ENCODE data around the gene NUTF2.
"Not testable (repeated sequence)": the region's sequence is repeated elsewhere in the genome, so short reads cannot be mapped to it uniquely, and the experiment has no call there.

Gene NUTF2

DNA sequence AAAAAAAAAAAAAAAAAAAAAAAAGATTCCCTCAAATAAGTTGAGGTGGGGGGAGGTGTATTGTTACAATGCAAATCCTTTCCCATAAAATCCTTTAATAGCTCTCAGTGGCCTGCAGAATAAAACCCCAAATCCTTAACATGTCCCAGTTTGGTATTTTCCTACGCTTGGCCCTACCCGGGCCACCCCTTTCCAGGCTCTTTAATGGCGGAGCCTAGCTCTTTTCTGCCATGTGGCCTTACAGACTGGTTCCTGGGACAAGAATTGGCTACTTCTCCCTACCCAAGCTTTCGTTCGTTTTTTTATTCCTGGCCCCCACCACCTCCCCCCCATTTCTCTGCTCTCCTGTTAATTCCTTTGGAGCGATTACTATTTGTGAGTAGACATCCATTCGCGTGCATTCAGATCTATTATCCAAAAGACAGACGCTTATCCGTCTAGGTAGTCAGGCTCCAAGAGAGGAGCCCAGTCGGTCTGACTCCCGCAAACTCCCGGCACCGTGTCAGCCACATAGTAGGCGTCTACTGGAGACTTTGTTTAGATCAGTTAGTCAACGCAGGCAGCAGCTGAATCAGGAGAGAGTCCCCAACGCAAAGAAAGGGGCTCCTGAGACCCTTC lies 5.4 kb upstream of the NUTF2 start:
- DNase-seq, result no peak

DNA sequence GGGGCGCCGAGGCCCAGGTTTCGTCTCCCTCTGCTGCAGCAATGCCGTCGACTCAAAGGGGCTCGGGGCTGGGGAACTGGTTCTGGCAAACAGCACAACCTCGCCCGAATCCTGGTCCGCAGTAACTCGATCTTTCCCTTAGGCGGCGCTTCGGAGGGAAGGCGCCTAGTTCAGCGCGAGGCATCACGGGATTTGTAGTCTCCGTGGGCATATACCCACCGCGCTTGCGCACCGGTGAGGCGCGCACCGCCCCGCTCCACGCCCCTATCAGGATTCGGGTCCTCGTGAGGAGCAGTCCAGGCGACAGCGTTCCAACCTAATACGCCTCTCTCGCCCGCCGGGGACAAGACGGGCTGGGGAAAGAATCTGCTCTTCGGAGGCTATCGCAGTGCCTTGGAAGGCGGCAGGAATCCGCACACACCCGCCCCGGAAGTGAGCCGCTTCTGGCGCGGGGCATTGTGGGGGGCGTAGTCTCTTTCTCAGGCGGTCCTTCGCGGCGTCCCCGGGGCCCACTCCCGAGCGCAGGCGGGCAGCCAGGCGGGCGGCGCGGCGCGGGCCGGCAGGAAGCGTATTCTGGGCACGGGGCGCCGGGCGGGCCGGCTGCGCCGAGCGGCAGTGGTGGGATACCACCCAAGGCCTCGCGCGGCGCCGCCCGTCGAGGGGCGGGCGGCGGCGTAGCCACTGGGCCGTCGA lies 4.8 kb upstream of the NUTF2 start, which contains the start of gene THAP11:
TSS of gene THAP11 (plus strand) at position 505 of the 693 bp plus-strand sequence. CDS start 235 bp downstream, outside the sequence.
- peak; percentile 97 for DNase-seq

DNA sequence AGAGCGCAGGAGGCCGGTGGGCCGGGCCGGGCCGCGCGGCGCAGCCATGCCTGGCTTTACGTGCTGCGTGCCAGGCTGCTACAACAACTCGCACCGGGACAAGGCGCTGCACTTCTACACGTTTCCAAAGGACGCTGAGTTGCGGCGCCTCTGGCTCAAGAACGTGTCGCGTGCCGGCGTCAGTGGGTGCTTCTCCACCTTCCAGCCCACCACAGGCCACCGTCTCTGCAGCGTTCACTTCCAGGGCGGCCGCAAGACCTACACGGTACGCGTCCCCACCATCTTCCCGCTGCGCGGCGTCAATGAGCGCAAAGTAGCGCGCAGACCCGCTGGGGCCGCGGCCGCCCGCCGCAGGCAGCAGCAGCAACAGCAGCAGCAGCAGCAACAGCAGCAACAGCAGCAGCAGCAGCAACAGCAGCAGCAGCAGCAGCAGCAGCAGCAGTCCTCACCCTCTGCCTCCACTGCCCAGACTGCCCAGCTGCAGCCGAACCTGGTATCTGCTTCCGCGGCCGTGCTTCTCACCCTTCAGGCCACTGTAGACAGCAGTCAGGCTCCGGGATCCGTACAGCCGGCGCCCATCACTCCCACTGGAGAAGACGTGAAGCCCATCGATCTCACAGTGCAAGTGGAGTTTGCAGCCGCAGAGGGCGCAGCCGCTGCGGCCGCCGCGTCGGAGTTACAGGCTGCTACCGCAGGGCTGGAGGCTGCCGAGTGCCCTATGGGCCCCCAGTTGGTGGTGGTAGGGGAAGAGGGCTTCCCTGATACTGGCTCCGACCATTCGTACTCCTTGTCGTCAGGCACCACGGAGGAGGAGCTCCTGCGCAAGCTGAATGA lies 4.0 kb upstream of the NUTF2 start:
- peak; percentile 64 for DNase-seq

DNA sequence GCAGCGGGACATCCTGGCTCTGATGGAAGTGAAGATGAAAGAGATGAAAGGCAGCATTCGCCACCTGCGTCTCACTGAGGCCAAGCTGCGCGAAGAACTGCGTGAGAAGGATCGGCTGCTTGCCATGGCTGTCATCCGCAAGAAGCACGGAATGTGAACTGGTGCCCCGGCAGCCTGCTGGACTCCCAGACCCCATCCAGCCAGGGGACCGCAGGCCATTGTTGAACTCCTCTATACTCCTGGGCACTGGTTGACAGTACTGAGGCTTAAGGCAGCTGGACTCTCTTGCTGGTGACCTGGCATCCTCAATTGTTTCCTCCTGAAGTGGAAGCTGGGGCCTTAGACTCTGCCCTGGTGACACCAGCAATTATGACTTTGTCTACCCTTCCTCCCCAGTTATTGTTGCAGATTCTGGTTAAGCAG lies 3.4 kb upstream of the NUTF2 start:
- DNase-seq, result no peak

DNA sequence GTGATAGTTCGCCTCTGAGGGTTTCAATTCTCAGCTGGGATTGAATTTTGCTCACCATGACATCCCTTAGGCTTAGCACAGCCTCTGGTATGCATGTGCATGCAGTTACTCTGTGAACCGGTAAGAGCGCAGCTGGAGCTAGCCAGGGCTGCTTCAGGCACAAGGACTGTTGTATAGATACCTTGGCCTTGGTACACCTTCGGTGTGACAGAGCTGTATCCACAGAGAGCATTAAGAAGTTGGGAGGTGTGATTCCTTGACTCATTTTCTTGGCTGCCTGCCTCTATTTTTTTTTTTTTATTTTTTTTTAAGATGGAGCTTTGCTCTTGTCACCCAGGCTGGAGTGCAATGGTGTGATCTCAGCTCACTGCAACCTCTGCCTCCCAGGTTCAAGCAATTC lies 2.2 kb upstream of the NUTF2 start:
- DNase-seq, result no peak

DNA sequence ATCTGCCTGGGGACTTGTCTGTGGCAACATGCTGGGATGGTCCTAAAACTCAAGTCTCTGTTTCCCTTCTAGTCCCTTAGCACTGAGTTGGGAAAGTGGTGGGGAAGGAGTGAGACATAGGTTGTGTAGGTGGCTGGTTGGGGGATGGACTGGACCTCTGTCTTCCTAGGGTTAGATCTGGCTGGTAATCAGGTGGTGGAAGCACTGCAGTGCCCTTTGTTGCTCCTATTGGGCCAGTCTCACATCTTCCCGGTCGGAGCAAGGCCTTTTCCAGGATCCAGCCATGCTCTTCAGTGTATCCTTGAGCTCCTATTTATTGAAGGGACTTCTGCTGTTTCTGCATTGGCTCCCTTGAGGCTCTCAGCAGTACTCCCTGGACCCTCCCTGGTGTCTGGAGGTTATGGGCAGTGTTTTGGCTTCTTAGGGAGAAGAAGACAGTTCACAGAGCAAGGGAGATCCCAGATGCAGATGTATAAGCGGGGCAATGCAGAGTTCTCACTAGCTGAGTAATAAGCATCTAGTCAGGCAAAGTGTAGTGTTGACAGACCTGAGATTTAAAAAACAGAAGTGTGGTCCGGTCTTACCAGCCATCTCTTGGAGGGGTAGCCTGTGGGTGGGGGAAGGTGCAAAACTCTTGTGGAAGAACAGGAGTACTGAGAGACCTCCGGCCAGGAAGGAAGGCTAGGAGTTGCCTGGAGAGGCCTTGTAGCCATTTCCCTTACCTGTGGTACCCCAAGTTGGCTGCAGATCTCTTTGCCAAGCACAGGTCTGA lies 1.3 kb upstream of the NUTF2 start:
- no peak for DNase-seq

DNA sequence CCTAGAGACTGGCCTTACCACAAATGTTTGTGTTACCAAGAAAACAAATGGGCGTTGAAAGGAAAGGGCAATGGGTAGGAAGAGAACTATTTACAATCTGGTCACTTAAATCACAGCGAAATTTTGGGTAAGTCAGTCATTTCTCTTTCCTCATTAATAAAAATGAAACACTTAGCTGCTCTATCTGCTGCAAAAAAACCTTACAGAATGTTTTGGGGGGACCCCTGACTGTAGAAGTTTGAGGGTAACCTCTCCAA lies 742 bp upstream of the NUTF2 start:
- DNase-seq, result no peak

DNA sequence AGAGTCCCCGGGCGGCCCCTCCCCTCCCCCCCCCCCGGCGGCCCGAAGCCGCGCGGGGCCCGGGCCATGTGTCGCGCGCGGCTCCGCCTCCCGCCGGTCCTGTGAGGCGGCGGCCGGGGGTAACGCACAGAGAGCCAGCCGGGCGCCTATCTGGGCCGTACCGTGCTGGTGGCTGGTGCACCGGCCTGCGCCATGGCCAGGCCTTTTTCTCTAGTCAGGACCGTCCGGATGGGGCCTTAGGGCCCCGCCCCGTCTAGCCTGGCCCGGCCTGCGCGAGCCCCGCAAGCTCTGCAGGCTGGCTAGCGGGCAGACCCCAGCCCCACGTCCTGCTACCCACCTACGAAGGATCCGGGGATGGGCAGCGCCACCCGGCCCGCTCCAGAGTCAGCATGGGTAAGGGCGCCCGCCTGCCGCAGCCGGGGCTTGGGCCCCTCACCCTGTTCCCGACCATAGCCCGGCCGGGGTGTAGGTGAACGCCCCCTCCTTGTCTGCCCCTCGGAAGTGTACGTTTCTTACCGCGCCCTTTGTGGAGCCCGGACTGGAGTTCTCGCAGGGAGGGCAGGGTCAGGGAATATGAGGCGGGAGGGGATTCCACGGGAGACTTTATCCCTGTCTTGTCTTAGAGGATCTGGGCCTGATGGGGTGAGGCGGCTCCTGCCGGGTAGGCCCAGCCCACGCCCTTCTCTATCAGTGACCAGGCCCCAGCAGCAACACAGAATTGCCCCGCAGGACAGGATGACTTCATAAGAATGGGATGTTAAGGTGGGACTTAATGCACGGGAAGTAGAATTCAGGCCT lies 530 bp downstream of the NUTF2 start, which contains the start of gene CENPT:
TSS of gene CENPT (minus strand) at position 630 of the 798 bp plus-strand sequence. CDS start 13,834 bp downstream, outside the sequence.
- DNase-seq, result peak; percentile 27

DNA sequence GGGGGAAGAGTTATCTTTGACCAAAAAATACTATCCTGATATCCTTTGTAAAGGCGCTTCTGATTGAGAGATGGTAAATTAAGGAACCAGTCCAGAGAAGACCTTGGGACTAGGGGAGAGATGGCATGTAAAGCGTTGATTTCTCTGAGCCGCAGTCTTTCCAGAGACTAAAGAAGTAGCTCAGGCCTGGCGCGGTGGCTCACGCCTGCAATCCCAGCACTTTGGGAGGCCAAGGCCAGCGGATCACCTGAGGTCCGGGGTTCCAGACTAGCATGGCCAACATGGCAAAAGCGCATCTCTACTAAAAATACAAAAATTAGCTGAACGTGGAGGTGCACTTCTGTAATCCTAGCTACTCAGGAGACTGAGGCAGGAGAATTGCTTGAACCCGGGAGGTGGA lies 1.4 kb downstream of the NUTF2 start:
- no peak for DNase-seq

DNA sequence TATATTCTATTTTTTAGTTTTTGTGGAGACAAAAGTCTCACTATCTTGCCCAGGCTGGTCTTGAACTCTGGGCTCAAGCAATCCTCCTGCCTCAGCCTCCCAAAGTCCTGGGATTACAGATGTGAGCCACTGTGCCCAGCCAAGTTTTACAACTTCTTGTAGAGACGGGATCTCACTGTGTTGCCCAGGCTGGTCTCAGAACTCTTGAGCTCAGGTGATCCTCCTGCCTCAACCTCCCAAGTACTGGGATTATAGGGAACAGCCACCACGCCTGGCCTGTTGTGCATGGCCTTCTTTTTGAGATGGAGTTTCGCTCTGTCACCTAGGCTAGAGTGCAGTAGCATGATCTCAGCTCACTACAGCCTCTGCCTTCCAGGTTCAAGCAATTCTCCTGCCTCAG lies 6.9 kb downstream of the NUTF2 start:
- DNase-seq, result no peak

DNA sequence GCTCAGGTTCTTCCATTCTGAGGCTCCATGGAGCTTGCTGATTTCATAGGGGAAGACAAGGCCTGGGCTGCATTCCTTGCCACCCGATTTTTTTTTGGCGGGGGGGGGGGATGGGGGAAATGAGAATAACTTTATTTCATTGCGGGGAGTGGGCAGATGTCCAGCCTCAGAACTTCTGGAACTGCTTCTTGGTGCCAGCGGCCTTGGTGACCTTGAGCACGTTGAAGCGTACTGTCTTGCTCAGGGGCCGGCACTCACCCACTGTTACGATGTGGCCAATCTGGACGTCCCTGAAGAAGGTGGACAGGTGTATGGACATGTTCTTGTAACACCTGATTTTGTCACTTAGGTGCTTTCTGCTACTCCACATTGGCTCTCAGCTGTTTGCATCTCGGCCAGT lies 9.1 kb downstream of the NUTF2 start:
- DNase-seq, result no peak

DNA sequence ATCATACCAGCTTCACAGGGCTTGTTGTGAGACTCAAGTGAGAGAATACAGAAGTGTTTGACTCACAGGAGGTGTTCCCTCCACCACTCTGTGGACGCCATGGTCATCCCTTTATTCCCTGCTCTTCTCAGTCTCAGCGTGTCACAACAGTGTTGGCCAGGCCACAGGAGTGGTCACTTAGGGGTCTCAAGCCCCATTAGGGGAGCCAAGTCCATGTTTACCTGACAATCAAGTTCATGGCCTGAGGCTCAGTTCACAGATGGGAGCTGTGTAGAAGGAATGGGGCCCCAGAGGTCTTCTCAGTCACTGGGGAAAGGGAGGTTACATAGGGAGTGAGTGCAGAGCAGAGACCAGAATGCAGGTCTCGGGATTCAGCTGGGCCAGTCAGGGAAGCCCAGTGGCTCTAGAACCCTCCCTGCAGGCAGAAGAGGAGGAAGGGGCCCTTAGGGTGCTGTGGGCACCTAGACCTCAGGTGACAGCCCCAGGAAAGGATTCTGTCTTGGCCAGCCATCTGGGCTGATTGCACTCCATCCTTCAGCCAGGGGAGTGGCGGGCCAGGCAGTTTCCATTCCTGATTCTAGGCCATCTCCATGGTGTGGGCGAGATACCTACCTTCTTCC lies 10.3 kb downstream of the NUTF2 start:
- DNase-seq, result no peak

DNA sequence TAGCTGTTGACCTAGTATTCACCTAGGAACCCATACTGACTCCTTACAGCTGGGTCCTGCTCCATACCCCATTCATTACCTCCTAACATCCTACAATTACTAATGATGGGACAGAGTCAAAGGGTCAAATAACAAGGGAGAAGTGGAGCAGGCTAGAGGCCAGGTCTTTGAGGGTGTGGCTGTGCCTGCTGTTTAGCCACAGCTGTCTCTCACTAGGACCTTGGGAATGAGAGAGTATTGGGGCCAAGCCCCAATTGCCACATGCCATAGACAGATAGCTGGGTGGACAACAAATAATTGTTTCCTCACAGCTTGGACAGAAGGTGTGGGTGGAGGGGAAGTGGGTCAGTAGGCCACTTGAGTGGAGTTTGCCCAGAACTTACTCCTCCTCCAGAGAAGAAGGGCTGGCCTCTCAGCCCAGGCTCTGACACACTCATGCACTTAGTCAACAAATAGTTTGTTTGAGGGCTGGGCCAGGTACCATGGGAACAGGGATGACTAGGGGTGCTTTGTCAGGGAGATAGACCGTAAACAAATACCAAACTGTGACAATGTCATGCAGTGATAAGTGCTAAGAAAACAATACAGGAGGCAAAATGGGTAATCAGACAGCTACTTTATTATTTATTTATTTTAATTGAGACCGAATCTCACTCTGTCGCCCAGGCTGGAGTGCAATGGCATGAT lies 11.0 kb downstream of the NUTF2 start:
- DNase-seq, result peak; percentile 51

DNA sequence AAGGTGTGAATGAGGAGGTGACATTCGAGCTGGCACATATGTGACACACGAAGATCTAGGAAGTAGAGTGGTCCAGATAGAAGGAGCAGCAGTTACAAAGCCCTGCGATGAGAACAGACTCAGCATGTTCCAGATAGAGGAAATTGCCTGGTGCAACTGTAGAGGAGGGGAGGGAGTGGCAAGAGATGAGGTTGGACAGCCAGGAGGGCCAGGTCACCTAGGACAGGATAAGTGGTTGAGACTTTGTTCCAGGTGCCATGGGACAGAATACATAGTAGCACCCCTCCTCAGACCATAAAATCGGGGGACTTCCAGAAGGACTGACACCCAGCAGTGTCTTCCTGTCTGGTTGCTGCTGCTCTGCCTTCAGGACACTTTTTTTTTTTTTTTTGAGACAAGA lies 11.8 kb downstream of the NUTF2 start:
- DNase-seq, result no peak

DNA sequence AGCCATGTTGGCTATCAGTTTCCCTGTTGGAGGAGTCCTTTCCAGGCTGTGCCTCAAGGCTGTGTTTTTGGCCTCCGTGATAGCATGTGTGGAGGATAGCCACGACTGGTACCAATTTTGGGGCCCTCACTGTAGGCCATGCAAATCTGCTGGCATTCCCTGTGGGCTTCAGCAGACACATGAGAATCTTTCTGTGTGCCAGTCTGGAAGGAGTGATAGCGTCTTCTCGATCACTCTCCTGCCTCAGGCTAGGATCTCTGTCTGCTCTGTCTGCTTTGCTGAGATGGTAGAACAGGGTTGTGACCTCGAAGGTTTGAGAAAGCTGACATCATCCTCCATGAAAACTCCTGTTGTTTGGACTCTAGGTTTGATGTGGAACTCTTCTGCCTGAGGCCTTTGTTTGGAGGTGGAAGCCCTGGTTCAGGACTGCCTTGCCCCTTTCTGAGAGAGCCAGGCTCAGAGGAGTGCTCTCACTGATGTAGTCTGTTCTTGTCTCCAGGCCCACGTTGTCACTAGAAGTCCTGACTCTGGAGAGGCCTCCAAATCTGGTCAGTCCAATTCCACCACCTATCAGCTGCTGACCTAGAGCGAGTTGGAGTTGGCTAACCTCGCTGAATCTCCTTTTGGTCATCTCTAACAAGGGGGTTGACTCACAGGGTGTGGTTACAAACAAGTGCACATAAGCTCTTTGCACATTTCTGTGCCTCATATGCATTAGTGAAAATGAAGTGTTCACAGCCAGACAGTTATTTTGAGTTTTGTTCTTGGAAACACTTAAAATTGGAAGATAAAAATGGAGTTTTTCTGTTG lies 14.1 kb downstream of the NUTF2 start:
- no peak for DNase-seq

DNA sequence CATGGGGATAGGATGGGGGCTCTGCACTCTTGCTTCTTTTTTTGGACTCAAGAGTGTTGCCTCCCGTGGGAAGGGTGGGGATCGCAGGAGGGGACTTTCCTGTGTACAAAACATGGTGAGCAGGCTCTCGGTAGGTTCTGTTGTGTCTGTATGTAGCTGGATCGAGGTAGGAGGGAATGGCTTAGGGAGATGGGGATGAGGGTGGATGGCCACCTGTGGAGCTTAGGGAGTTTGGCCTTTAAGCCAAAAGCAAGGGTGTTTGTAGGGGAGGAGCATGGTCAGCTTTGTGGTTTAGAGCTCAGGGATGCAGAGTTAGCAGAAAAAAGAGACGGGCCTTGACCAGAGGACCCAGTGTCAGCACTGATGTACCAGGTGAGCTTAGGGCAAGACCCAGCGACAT lies 15.1 kb downstream of the NUTF2 start:
- DNase-seq, result no peak

DNA sequence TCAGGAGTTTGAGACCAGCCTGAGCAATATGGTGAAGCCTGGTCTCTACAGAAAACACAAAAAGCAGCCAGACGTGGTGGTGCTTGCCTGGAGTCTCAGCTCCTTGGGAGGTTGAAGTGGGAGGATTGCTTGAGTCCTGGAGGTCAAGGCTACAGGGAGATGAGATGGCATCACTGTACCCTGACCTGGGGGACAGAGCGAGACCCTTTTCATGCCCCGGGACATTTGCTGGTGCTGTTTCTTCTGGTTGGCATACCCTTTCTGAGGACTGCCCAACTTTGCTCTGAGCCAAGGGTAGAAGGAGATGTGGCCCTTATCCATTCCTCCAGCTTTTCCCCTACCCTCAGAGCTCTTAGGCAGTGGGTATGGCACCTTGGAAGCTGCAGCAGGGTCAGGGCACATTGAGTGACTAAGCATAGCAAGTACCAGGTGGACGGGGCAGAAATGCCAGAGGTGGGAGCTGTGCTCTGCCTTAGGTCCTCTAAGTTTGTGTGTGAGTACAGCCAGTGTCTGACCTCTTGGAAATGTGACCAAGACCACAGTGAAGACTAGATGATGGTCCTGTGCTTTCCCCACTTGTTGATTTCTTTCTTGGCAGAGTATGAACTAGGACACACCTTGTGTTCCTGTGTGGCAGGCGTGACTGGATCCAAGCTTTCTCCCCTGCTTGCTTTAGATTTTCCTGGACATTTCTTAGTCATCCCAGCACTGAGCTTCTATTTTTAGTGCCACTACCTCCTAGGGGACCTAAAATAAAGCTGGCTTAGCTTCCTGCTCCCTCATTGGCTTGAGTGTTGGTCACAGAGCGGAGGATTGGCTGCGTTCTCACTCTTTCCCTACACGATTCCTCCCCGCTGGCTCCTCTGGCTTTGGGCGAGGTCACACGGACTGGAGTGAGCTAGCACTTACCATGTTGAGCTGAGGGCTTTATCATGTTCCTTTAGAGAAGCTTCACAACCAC lies 16.2 kb downstream of the NUTF2 start:
- peak; percentile 70 for DNase-seq

DNA sequence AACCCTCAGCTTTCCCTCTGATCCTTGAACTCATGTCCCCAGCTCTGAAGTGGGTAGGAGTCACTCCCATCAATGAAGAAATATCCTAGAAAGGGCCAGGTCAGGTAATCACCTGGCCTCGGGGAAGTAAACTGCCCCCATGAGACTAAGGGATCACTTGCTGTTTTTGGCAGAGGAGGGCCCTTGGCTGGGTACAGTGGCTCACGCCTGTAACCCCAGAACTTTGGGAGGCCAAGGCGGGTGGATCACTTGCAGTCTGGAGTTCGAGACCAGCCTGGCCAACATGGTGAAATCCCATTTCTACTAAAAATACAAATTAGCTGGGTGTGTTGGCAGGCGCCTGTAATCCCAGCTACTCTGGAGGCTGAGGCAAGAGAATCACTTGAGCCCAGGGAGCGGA lies 17.3 kb downstream of the NUTF2 start:
- not testable (repeated sequence) for DNase-seq

DNA sequence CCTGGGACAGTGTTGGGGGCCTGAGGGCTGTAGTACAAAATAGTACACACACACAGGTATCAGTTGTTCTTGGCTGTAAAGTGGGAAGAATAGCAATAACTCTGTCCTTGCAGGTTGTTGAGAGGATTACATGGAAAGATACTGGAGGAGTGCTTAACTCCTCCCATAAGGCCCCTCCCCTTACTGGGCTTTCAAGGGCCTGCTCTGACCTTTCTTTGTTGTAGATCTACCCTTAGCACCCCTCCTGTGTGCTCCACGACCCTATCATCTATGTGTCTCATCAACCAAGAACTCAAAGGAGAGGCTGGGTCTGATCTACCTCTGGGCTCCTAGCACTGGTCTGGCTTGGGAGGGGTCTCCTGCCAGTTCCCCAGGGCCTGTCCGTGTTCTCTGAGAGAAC lies 17.9 kb downstream of the NUTF2 start:
- DNase-seq, result no peak
